Measurements from ENCODE around the gene WDR47. TPM values are rescaled to one million over a fixed set of nuclear protein-coding genes. Genes with fewer than 3 reads are reported as not detected.

The WDR47 gene
- total RNA-seq, 2 experiments from 2014 or later: 16.2 to 18.7 TPM

DNA sequence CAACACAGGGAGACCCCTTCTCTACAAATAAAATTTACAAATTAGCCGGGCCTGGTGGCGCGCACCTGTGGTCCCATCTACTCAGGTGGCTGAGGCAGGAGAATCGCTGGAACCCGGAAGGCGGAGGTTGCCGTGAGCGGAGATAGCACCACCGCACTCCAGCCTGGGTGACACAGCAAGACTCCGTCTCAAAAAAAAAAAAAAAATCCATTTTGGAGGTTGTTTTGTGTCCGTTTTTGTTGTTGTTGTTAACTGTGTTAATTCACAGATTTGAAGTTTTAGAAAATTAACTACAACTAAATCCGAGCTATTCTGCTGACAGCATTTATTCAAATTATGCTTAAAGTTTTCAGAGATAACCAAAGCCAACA lies 79.2 kb downstream of the WDR47 start:
- intact Hi-C loops (cut with DNase I, micrococcal nuclease): loop anchor here (2.0 to 5.0 kb wide), 6 partner anchors 78 to 215 kb away; partner anchors contain the start of genes ELAPOR1 (in 1 of the 2), STXBP3 (in 1 of the 2), TMEM167B (in 1 of the 2) and WDR47 (in 1 of the 2)
- Mint-ChIP-seq H3K4me3 (peak overlapping the region; percentile 94), H3K27ac (peak overlapping the region; percentile 93), H3K27me3 (no peaks in the 10 kb centered on the region), H3K9me3 (no peaks in the 10 kb centered on the region), H3K36me3 (ENCODE audit: low read depth) (peaks cover 29% of the 10 kb centered on the region), H3K4me1 (ENCODE audit: low read depth) (peaks cover 52% of the 10 kb centered on the region)
- peak overlapping the region; percentile 59 for H3K4me3 ChIP-seq (ENCODE audit: low read length)
- CTCF ChIA-PET: interaction anchor here (0.7 to 1.2 kb wide), 3 partner anchors 9 to 150 kb away, joined by 3 to 4 read pairs (median 3); a partner anchor contains a TSS
- TF ChIP-seq CTCF (IDR thresholded peaks at IDR 0.05): no peak
- H3K27ac ChIP-seq (ENCODE audit: low read depth in 1 of 2, low read length in 2 of 2): peak overlapping the region; percentile 61 to 79
- H3K27me3 ChIP-seq (ENCODE audit: control insufficient read depth in 1 of 2, insufficient read depth in 2 of 2, low read length in 2 of 2): no peaks in the 10 kb centered on the region
- POLR2A ChIA-PET: interaction anchor here (0.7 to 3.3 kb wide), 17 partner anchors 10 to 763 kb away, joined by 3 to 22 read pairs (median 6); partner anchors contain the start of genes GNAI3, HENMT1, PRPF38B and SARS1
- no peaks in the 10 kb centered on the region for H3K9me3 ChIP-seq (ENCODE audit: control insufficient read depth in 1 of 2, insufficient read depth in 1 of 2, low read length in 2 of 2)
- DNase-seq (peak in 10 of 14 experiments; percentile 5 to 66 (median 28)), ATAC-seq (ENCODE audit: poor library complexity) (peak; percentile 11)
- H3K4me1 ChIP-seq (ENCODE audit: insufficient read depth, low read length): peaks cover 36% of the 10 kb centered on the region
- H3K36me3 ChIP-seq (ENCODE audit: insufficient read depth, low read length): no peaks in the 10 kb centered on the region

GRCh38 chr1:108961752-108962486 lies 80.0 kb downstream of the WDR47 start:
- intact Hi-C loops (cut with DNase I, micrococcal nuclease): loop anchor here (2.0 to 5.0 kb wide), 6 partner anchors 79 to 215 kb away; partner anchors contain the start of genes ELAPOR1 (in 1 of the 2), STXBP3 (in 1 of the 2), TMEM167B (in 1 of the 2) and WDR47 (in 1 of the 2)
- CTCF ChIA-PET: interaction anchor here (1.2 to 1.6 kb wide), 2 partner anchors 138 to 151 kb away, joined by 3 to 5 read pairs; a partner anchor contains a TSS

More at GRCh38 chr1:108961752-108962486, 80.0 kb downstream of the WDR47 start:
- DNase-seq (no peak), ATAC-seq (ENCODE audit: poor library complexity) (no peak)
- Histone ChIP-seq H3K9me3 (ENCODE audit: control insufficient read depth in 1 of 2, insufficient read depth in 1 of 2, low read length in 2 of 2) (no peaks in the 10 kb centered on the region), H3K27ac (ENCODE audit: low read depth in 1 of 2, low read length in 2 of 2) (no peak overlapping the region), H3K27me3 (ENCODE audit: control insufficient read depth in 1 of 2, insufficient read depth in 2 of 2, low read length in 2 of 2) (no peaks in the 10 kb centered on the region), H3K4me3 (ENCODE audit: low read length) (peak overlapping the region; percentile 59), H3K36me3 (ENCODE audit: insufficient read depth, low read length) (no peaks in the 10 kb centered on the region), H3K4me1 (ENCODE audit: insufficient read depth, low read length) (peaks cover 43% of the 10 kb centered on the region)
- H3K27me3 Mint-ChIP-seq: no peaks in the 10 kb centered on the region
- no peaks in the 10 kb centered on the region for H3K9me3 Mint-ChIP-seq
- peaks cover 34% of the 10 kb centered on the region for H3K36me3 Mint-ChIP-seq (ENCODE audit: low read depth)
- H3K27ac Mint-ChIP-seq: peak overlapping the region; percentile 93
- peaks cover 60% of the 10 kb centered on the region for H3K4me1 Mint-ChIP-seq (ENCODE audit: low read depth)
- TF ChIP-seq CTCF (IDR thresholded peaks at IDR 0.05): no peak
- POLR2A ChIA-PET: interaction anchor here (0.6 to 3.3 kb wide), 9 partner anchors 13 to 315 kb away, joined by 3 to 22 read pairs (median 8); partner anchors contain the start of genes HENMT1, PRPF38B, SARS1 and WDR47
- peak overlapping the region; percentile 94 for H3K4me3 Mint-ChIP-seq

Measured in CD4-positive, alpha-beta T cell (primary cell).